ENCODE measurements around the gene RGS6. TPM values are rescaled to one million over a fixed set of nuclear protein-coding genes. Genes with fewer than 3 reads are reported as not detected.

The RGS6 gene
- total RNA-seq, 2 experiments from 2014 or later, result not detected

DNA sequence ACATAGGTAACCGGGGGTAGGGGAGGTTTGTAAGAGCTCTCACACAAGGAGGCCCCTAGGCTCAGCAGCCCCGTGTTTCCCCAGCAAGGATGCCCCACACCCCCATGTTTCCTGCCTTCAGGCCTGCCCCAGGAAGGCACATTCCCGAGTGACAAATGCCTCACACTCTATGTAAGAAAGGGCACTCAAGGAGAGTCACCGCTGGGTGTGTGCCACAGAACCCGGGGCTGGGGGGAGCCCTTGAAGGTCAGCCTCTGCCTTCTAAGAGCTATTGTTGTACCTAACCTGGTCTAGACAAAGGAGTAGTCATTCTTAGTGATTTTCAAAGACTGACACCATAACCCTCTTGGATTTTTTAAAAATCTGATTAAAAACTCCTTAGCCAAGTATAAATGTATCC, 628.1 kb downstream of the RGS6 start:
- no peaks in the 10 kb centered on the region for H3K9me3 Mint-ChIP-seq
- no peak overlapping the region for H3K27ac Mint-ChIP-seq
- H3K4me1 Mint-ChIP-seq (ENCODE audit: low read depth), result peaks cover 2% of the 10 kb centered on the region
- H3K27me3 Mint-ChIP-seq, result peaks cover 3% of the 10 kb centered on the region
- intact Hi-C loops (cut with micrococcal nuclease), result no loop called here
- ATAC-seq, result no peak
- no peak for DNase-seq
- no peaks in the 10 kb centered on the region for H3K36me3 Mint-ChIP-seq (ENCODE audit: low read depth)
- TF ChIP-seq, protein P1, sequence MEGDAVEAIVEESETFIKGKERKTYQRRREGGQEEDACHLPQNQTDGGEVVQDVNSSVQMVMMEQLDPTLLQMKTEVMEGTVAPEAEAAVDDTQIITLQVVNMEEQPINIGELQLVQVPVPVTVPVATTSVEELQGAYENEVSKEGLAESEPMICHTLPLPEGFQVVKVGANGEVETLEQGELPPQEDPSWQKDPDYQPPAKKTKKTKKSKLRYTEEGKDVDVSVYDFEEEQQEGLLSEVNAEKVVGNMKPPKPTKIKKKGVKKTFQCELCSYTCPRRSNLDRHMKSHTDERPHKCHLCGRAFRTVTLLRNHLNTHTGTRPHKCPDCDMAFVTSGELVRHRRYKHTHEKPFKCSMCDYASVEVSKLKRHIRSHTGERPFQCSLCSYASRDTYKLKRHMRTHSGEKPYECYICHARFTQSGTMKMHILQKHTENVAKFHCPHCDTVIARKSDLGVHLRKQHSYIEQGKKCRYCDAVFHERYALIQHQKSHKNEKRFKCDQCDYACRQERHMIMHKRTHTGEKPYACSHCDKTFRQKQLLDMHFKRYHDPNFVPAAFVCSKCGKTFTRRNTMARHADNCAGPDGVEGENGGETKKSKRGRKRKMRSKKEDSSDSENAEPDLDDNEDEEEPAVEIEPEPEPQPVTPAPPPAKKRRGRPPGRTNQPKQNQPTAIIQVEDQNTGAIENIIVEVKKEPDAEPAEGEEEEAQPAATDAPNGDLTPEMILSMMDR (IDR thresholded peaks at IDR 0.05), result no peak
- CTCF ChIA-PET, result no interaction called here
- POLR2A ChIA-PET, result no interaction called here
- H3K4me3 Mint-ChIP-seq, result no peak overlapping the region

DNA sequence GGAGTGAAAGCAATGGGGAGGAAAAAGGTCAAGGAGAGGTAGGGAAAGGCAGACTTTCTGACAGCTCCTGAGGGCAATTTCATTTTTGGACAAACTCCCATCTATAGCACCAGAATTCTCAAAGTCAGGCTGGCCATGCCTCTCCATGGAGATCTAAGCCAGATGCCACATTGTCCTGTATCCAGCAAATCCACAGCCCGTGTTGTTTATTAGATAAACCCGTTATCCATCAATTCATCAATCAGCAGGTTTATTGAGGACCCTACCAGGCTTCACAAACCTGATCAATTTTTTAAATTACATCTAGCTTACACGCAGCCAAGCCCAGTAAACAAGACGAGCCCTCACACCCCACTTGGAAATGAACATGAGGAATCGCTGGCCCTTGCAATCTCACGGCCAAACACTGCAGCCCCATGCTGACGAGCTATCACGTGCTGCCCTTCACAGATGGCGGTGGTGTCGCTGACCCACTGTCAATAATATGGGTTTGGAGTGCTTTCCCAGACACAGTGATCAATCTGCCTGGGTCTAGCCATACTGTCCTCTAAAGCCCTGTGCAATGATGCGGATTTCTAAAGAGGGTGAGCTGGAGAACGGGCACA, 628.8 kb downstream of the RGS6 start:
- ChIA-PET POLR2A (no interaction called here), CTCF (no interaction called here)
- no peak for DNase-seq
- intact Hi-C loops (cut with micrococcal nuclease), result no loop called here
- ATAC-seq, result no peak
- peaks cover 2% of the 10 kb centered on the region for H3K4me1 Mint-ChIP-seq (ENCODE audit: low read depth)
- H3K4me3 Mint-ChIP-seq, result no peak overlapping the region
- TF ChIP-seq, protein P1 (IDR thresholded peaks at IDR 0.05), result no peak
- H3K27ac Mint-ChIP-seq, result no peak overlapping the region
- no peaks in the 10 kb centered on the region for H3K9me3 Mint-ChIP-seq
- H3K36me3 Mint-ChIP-seq (ENCODE audit: low read depth), result no peaks in the 10 kb centered on the region
- H3K27me3 Mint-ChIP-seq, result peaks cover 3% of the 10 kb centered on the region

DNA sequence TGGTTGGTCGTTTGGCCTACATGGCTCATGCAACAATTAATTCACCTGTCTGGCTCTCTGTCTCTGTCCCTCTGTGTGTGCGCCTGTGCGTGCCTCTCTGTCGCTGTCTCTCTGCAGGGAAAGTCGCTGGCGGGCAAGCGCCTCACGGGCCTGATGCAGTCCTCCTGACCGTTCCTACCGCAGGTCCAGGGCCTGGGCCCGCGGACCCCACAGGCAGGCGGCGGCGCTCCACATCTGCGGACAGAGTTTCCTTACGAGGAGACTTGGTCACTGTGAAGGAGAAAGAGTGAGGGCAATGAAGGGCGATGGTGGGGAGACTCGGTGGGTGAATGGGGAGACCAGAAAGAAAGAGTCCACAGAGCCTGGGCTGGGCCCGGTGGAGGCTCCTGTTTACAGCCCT, 630.1 kb downstream of the RGS6 start:
- Mint-ChIP-seq H3K36me3 (ENCODE audit: low read depth) (no peaks in the 10 kb centered on the region), H3K27ac (no peak overlapping the region), H3K9me3 (no peaks in the 10 kb centered on the region), H3K27me3 (peaks cover 3% of the 10 kb centered on the region), H3K4me1 (ENCODE audit: low read depth) (peaks cover 2% of the 10 kb centered on the region), H3K4me3 (no peak overlapping the region)
- no peak for ATAC-seq
- TF ChIP-seq, protein P1 (IDR thresholded peaks at IDR 0.05), result no peak
- no peak for DNase-seq
- intact Hi-C loops (cut with micrococcal nuclease), result no loop called here
- ChIA-PET CTCF (no interaction called here), POLR2A (no interaction called here)

DNA sequence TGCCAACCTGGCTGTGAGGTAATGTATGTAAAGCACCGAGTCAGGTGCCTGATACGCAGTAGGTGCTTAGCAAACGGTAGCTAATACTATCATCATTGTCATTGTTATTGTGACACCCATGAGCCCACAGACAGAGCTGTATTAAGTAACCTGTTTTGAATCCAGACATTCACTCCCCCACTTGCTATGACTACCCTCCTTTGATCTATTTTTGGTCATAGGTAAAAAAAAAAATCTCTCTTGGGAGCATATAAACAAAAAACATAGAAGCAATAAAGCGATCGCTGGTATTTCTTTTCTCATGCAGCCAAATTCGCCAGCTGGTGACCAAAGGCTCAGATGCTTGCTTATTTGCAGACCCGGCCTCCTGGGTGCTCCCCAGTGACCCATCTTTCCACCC, 631.4 kb downstream of the RGS6 start:
- Mint-ChIP-seq H3K9me3 (no peaks in the 10 kb centered on the region), H3K4me1 (ENCODE audit: low read depth) (peaks cover 2% of the 10 kb centered on the region), H3K27ac (no peak overlapping the region), H3K27me3 (no peaks in the 10 kb centered on the region), H3K4me3 (no peak overlapping the region), H3K36me3 (ENCODE audit: low read depth) (no peaks in the 10 kb centered on the region)
- ChIA-PET POLR2A (no interaction called here), CTCF (interaction anchor here (0.6 kb wide), 1 partner anchor 319 kb away, joined by 3 read pairs; no protein-coding TSS in a partner anchor)
- TF ChIP-seq, protein P1 (IDR thresholded peaks at IDR 0.05), result no peak
- intact Hi-C loops (cut with micrococcal nuclease), result no loop called here
- no peak for DNase-seq
- no peak for ATAC-seq

DNA sequence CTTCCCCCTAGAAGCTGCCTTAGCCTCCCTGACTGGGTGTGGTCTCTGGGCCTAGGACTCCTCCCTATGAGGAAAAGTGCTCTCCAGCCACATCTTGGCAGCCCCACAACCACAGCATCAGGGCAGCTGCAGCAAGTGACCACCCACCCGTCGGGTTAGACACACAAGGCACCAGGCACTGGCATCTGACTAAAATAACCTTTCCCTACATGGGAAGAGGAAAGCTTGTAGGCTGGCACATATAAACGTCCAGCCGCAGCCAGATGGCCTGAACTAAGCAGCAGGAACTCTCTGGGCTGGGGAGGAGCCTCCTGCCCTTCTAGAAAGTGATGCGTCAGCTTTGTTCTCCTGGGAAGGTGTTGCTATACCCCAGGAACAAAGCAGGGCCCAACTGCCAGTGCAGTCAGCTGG, 632.9 kb downstream of the RGS6 start:
- ATAC-seq (no peak), DNase-seq (no peak)
- CTCF ChIA-PET, result no interaction called here
- no peak overlapping the region for H3K4me3 Mint-ChIP-seq
- POLR2A ChIA-PET, result interaction anchor here (0.8 kb wide), 1 partner anchor 11 kb away, joined by 3 read pairs; no protein-coding TSS in a partner anchor
- no peaks in the 10 kb centered on the region for H3K36me3 Mint-ChIP-seq (ENCODE audit: low read depth)
- H3K9me3 Mint-ChIP-seq, result no peaks in the 10 kb centered on the region
- no peaks in the 10 kb centered on the region for H3K27me3 Mint-ChIP-seq
- TF ChIP-seq, protein P1 (IDR thresholded peaks at IDR 0.05), result no peak
- no peak overlapping the region for H3K27ac Mint-ChIP-seq
- intact Hi-C loops (cut with micrococcal nuclease), result no loop called here
- peaks cover 2% of the 10 kb centered on the region for H3K4me1 Mint-ChIP-seq (ENCODE audit: low read depth)

All from activated CD8-positive, alpha-beta T cell treated with anti-CD3 and anti-CD28 coated beads for 36 hours (primary cell).